ENCODE results near the gene RNF26. TPM values are rescaled to one million over a fixed set of nuclear protein-coding genes. Genes with fewer than 3 reads are reported as not detected.

Gene RNF26
- total and polyA plus RNA-seq, 2 donors (not counting 1 experiment from before 2014, with no cell fraction given): 7.1 to 22.9 TPM

DNA sequence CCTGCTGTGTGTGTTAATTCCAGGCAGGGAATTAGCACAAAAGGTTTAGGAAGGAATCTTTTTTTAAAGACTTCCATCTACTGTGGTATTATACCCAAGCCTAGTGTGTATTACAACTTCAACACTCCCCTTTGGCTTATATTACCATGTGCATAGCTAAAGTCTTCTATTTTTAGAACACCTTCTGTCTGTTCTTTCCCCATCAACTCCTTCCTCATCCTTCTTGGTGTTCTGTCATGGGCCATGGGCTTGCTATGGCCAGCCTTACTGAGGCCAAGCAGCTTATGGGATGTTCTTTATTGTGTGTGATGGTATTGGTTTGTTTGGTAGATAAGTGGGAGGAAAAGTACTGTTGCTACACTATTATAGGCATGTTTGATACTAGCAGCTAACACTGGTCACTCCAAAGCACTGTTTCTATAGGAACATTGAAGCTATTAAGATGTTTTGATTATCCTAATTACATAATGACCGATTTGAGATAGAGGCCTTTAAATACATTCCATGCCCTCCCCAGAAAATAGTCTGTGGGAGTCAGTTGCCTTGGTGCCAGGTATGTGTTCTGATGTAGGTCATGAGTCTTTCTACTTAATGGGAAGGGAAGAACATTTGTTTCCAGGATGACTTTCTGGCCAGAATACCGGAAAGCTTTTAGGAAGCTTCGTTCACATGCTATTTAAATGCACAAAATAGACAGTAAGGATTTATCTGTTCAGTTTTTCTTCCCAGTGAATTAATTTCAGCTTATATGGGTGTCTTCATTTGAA is 33.9 kb upstream of the RNF26 start:
- H2AFZ ChIP-seq (ENCODE audit: low read length): no peak overlapping the region
- H3K4me3 ChIP-seq (replicated peaks in 1 of 4; ENCODE audit: control extremely low read depth in 1 of 4, insufficient read depth in 1 of 4, low read depth in 3 of 4, low read length in 4 of 4): no peak overlapping the region
- H3K9me3 ChIP-seq (ENCODE audit: control insufficient read depth, insufficient read depth, low read depth, low read length): no peaks in the 10 kb centered on the region
- peaks cover 4% of the 10 kb centered on the region for H3K36me3 ChIP-seq (ENCODE audit: control insufficient read depth, insufficient read depth, low read length)
- TF ChIP-seq, protein P1, sequence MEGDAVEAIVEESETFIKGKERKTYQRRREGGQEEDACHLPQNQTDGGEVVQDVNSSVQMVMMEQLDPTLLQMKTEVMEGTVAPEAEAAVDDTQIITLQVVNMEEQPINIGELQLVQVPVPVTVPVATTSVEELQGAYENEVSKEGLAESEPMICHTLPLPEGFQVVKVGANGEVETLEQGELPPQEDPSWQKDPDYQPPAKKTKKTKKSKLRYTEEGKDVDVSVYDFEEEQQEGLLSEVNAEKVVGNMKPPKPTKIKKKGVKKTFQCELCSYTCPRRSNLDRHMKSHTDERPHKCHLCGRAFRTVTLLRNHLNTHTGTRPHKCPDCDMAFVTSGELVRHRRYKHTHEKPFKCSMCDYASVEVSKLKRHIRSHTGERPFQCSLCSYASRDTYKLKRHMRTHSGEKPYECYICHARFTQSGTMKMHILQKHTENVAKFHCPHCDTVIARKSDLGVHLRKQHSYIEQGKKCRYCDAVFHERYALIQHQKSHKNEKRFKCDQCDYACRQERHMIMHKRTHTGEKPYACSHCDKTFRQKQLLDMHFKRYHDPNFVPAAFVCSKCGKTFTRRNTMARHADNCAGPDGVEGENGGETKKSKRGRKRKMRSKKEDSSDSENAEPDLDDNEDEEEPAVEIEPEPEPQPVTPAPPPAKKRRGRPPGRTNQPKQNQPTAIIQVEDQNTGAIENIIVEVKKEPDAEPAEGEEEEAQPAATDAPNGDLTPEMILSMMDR (conservative IDR thresholded peaks at IDR 0.05 in 1 of 2, IDR thresholded peaks at IDR 0.05 in 1 of 2; ENCODE audit: low read depth in 1 of 2, low read length in 2 of 2): no peak
- no peak for TF ChIP-seq EZH2 (IDR thresholded peaks at IDR 0.05; ENCODE audit: low read length, missing control alignments)
- H4K20me1 ChIP-seq (ENCODE audit: control insufficient read depth, extremely low read depth, insufficient read depth, low read length): no peaks in the 10 kb centered on the region
- no peak overlapping the region for H3K9ac ChIP-seq (ENCODE audit: insufficient read depth, low read length)
- no peak overlapping the region for H3K27ac ChIP-seq (ENCODE audit: insufficient read depth, low read length)
- no peaks in the 10 kb centered on the region for H3K79me2 ChIP-seq (ENCODE audit: control insufficient read depth, insufficient read depth, low read length)
- no peaks in the 10 kb centered on the region for H3K4me1 ChIP-seq (ENCODE audit: control insufficient read depth, extremely low read depth, insufficient read depth, low read length)
- DNase-seq (ENCODE audit: low read depth in 2 of 2): no peak
- H3K4me2 ChIP-seq (ENCODE audit: extremely low read depth, insufficient read depth, low read length): no peak overlapping the region
- no peaks in the 10 kb centered on the region for H3K27me3 ChIP-seq (ENCODE audit: control insufficient read depth, insufficient read depth, low read length)

DNA sequence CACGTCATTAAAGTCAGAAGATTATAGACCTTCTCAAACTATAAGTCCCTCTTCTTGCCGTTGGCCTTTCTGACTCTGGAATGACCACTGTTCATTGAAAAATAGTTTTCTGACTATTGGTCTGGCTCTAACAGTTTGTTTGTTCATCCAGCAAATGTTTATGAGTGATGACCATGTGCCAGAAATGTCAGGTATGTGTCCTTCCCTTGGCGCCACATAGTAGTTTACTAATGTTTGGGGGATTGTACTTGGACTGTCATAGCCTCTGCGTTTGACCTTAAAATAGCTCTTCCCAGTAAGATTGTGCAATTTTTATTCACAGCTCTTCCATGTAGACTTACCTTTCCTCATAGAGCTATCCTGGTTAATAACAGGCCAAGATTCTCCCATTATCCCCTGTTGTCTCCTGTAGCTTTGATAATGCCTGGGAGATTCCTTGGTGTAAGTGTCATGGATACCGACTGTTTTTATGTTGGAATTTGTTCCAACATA is 31.1 kb upstream of the RNF26 start:
- H3K9ac ChIP-seq (ENCODE audit: insufficient read depth, low read length): no peak overlapping the region
- H3K4me1 ChIP-seq (ENCODE audit: control insufficient read depth, extremely low read depth, insufficient read depth, low read length): peaks cover 5% of the 10 kb centered on the region
- no peak overlapping the region for H3K4me2 ChIP-seq (ENCODE audit: extremely low read depth, insufficient read depth, low read length)
- H3K27ac ChIP-seq (ENCODE audit: insufficient read depth, low read length): no peak overlapping the region
- no peaks in the 10 kb centered on the region for H3K79me2 ChIP-seq (ENCODE audit: control insufficient read depth, insufficient read depth, low read length)
- H2AFZ ChIP-seq (ENCODE audit: low read length): no peak overlapping the region
- H4K20me1 ChIP-seq (ENCODE audit: control insufficient read depth, extremely low read depth, insufficient read depth, low read length): no peaks in the 10 kb centered on the region
- TF ChIP-seq EZH2 (IDR thresholded peaks at IDR 0.05; ENCODE audit: low read length, missing control alignments): no peak
- TF ChIP-seq, protein P1 (conservative IDR thresholded peaks at IDR 0.05 in 1 of 2, IDR thresholded peaks at IDR 0.05 in 1 of 2; ENCODE audit: low read depth in 1 of 2, low read length in 2 of 2): no peak
- peaks cover 7% of the 10 kb centered on the region for H3K36me3 ChIP-seq (ENCODE audit: control insufficient read depth, insufficient read depth, low read length)
- no peak overlapping the region for H3K4me3 ChIP-seq (replicated peaks in 1 of 4; ENCODE audit: control extremely low read depth in 1 of 4, insufficient read depth in 1 of 4, low read depth in 3 of 4, low read length in 4 of 4)
- H3K9me3 ChIP-seq (ENCODE audit: control insufficient read depth, insufficient read depth, low read depth, low read length): no peaks in the 10 kb centered on the region
- no peaks in the 10 kb centered on the region for H3K27me3 ChIP-seq (ENCODE audit: control insufficient read depth, insufficient read depth, low read length)
- DNase-seq (ENCODE audit: low read depth in 2 of 2): no peak

DNA sequence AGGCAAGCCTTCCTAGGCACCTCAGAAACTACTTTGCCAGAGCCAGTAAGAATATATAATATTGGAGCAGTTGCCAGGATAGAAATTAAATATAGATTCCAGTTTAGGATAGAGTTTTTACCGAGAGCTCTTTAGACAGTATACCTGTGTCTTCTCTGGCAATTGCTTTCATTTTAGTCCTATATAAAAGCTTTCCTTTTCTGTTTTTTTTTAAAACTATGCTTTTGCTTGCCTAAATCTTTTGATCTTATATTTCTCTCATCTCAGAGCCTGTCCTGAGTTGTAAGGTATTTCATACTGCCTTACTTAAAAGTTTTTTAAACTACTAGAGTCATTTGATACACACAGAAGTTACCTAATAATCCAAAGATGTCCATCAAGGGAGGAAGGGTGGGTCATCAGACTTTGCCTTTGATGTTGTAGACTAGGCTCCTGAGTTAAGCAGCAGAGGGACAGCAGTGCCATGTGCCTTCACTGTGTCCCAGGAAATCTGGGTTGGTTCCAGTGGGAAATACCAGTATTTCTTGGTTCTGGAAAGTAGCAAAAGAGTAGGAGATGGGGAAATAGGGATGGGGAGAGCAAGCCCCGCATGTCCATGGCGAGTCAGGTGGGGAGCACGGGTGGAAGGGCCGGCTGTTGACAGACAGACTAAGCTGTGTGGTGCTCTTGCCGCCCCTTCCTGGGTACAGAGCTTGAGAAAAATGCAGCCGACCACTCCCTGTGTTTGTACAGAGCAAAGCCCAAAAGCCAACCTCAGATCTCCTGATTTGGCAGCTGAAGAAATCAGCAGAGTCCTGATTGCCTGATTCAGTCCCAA is 28.6 kb upstream of the RNF26 start:
- TF ChIP-seq EZH2 (IDR thresholded peaks at IDR 0.05; ENCODE audit: low read length, missing control alignments): no peak
- TF ChIP-seq, protein P1 (conservative IDR thresholded peaks at IDR 0.05 in 1 of 2, IDR thresholded peaks at IDR 0.05 in 1 of 2; ENCODE audit: low read depth in 1 of 2, low read length in 2 of 2): no peak
- Histone ChIP-seq H3K79me2 (ENCODE audit: control insufficient read depth, insufficient read depth, low read length) (no peaks in the 10 kb centered on the region), H3K36me3 (ENCODE audit: control insufficient read depth, insufficient read depth, low read length) (peaks cover 7% of the 10 kb centered on the region), H3K9me3 (ENCODE audit: control insufficient read depth, insufficient read depth, low read depth, low read length) (no peaks in the 10 kb centered on the region), H3K4me1 (ENCODE audit: control insufficient read depth, extremely low read depth, insufficient read depth, low read length) (peaks cover 5% of the 10 kb centered on the region), H3K9ac (ENCODE audit: insufficient read depth, low read length) (no peak overlapping the region), H3K4me3 (replicated peaks in 1 of 4; ENCODE audit: control extremely low read depth in 1 of 4, insufficient read depth in 1 of 4, low read depth in 3 of 4, low read length in 4 of 4) (no peak overlapping the region), H2AFZ (ENCODE audit: low read length) (no peak overlapping the region), H3K4me2 (ENCODE audit: extremely low read depth, insufficient read depth, low read length) (no peak overlapping the region), H3K27me3 (ENCODE audit: control insufficient read depth, insufficient read depth, low read length) (no peaks in the 10 kb centered on the region), H4K20me1 (ENCODE audit: control insufficient read depth, extremely low read depth, insufficient read depth, low read length) (no peaks in the 10 kb centered on the region), H3K27ac (ENCODE audit: insufficient read depth, low read length) (no peak overlapping the region)
- no peak for DNase-seq (ENCODE audit: low read depth in 2 of 2)

Measured in fibroblast of lung (primary cell).